Measurements from ENCODE around the gene FCRL5.
A peak's percentile ranks its signal among the peaks of the same experiment; 100 is the strongest.

Gene FCRL5

DNA sequence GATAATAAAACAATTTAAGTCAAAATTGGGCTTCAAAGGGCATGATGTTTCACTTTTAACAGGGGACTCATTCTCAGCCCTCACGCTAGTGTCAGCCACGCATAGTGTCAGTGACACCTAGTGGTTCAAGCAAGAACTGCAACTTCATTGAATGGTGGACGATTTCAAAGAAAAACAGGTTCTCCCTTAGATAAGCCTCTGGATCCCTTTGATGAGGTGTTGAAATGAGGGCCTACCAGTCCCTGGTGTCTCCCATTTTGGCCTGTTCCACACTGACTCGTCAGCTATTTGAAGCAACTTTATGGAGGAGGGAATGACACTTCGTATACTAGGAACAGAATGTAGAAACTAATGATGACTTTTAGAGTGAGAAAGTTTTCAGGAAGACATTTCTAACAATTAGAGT, 56.2 kb downstream of the FCRL5 start:
- Histone ChIP-seq H3K4me2 (ENCODE audit: low read length) (no peak overlapping the region), H2BK12ac (ENCODE audit: low read length) (no peak overlapping the region), H3K79me1 (ENCODE audit: low read length) (no peaks in the 10 kb centered on the region), H4K91ac (ENCODE audit: low read depth, low read length) (no peak overlapping the region), H3K18ac (ENCODE audit: low read length) (no peak overlapping the region), H3K9ac (ENCODE audit: low read length) (no peak overlapping the region), H4K8ac (ENCODE audit: low read depth, low read length) (no peak overlapping the region), H3K4me1 (ENCODE audit: control insufficient read depth in 1 of 2, insufficient read depth in 2 of 2, low read length in 2 of 2) (peaks cover 0 to 2% of the 10 kb centered on the region in 2 experiments), H2AK5ac (ENCODE audit: low read length) (no peak overlapping the region), H3K36me3 (ENCODE audit: control insufficient read depth in 1 of 2, insufficient read depth in 2 of 2, low read length in 2 of 2) (no peaks in the 10 kb centered on the region), H4K12ac (ENCODE audit: low read depth, low read length) (no peak overlapping the region), H3K4ac (ENCODE audit: low read depth, low read length) (no peak overlapping the region), H3K23ac (ENCODE audit: low read length) (no peak overlapping the region), H3K14ac (ENCODE audit: low read length) (no peak overlapping the region), H2BK5ac (ENCODE audit: low read depth, low read length, poor library complexity) (no peak overlapping the region), H3K79me2 (ENCODE audit: control insufficient read depth, insufficient read depth, low read length, poor library complexity) (no peaks in the 10 kb centered on the region), H3K4me3 (ENCODE audit: low read depth, low read length) (no peak overlapping the region), H2AFZ (ENCODE audit: insufficient read depth, low read length, poor library complexity) (no peak overlapping the region), H3K9me3 (ENCODE audit: insufficient read depth, low read depth, low read length) (no peaks in the 10 kb centered on the region), H3K27me3 (ENCODE audit: insufficient read depth, low read length) (no peaks in the 10 kb centered on the region), H2BK120ac (ENCODE audit: insufficient read depth, low read length, poor library complexity) (no peak overlapping the region), H3K27ac (ENCODE audit: low read depth, low read length) (no peak overlapping the region)
- peak; percentile 67 to 90 for DNase-seq
- WGBS (ENCODE audit: extremely low coverage, insufficient coverage, insufficient read length) = no CpG with 5 or more reads among the region's 5 CpGs

DNA sequence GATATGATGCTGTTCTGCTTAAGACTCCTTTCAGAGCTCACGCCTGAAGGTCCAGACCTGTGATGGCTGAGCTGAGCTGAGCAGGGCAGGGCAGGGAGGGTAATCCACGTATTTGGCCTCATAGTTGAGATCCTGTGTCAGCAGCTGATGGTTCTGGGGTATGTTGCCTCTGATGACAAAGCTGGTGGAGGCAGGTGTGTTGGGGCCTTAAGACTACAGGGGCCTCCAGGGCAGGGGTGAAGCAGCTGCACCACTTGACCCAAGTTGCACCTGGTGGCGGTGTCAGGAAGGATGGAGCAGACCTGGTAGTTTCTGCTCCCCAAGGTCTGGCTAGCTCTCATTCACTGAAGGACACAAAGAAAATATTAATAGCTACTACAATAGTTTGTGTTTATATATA, 57.0 kb downstream of the FCRL5 start:
- no peak overlapping the region for H2AK5ac ChIP-seq (ENCODE audit: low read length)
- H3K79me2 ChIP-seq (ENCODE audit: control insufficient read depth, insufficient read depth, low read length, poor library complexity) = no peaks in the 10 kb centered on the region
- H3K18ac ChIP-seq (ENCODE audit: low read length) = no peak overlapping the region
- H2BK5ac ChIP-seq (ENCODE audit: low read depth, low read length, poor library complexity) = no peak overlapping the region
- H3K27ac ChIP-seq (ENCODE audit: low read depth, low read length) = no peak overlapping the region
- H4K12ac ChIP-seq (ENCODE audit: low read depth, low read length) = no peak overlapping the region
- no peak overlapping the region for H2AFZ ChIP-seq (ENCODE audit: insufficient read depth, low read length, poor library complexity)
- H4K91ac ChIP-seq (ENCODE audit: low read depth, low read length) = no peak overlapping the region
- no peaks in the 10 kb centered on the region for H3K9me3 ChIP-seq (ENCODE audit: insufficient read depth, low read depth, low read length)
- H3K23ac ChIP-seq (ENCODE audit: low read length) = no peak overlapping the region
- H3K4me1 ChIP-seq (ENCODE audit: control insufficient read depth in 1 of 2, insufficient read depth in 2 of 2, low read length in 2 of 2) = peaks cover 0 to 2% of the 10 kb centered on the region in 2 experiments
- no peaks in the 10 kb centered on the region for H3K36me3 ChIP-seq (ENCODE audit: control insufficient read depth in 1 of 2, insufficient read depth in 2 of 2, low read length in 2 of 2)
- no peak overlapping the region for H3K9ac ChIP-seq (ENCODE audit: low read length)
- H2BK12ac ChIP-seq (ENCODE audit: low read length) = no peak overlapping the region
- no peaks in the 10 kb centered on the region for H3K27me3 ChIP-seq (ENCODE audit: insufficient read depth, low read length)
- H3K4me2 ChIP-seq (ENCODE audit: low read length) = no peak overlapping the region
- H4K8ac ChIP-seq (ENCODE audit: low read depth, low read length) = no peak overlapping the region
- no peaks in the 10 kb centered on the region for H3K79me1 ChIP-seq (ENCODE audit: low read length)
- no peak overlapping the region for H3K4me3 ChIP-seq (ENCODE audit: low read depth, low read length)
- no peak for DNase-seq
- no peak overlapping the region for H2BK120ac ChIP-seq (ENCODE audit: insufficient read depth, low read length, poor library complexity)
- H3K4ac ChIP-seq (ENCODE audit: low read depth, low read length) = no peak overlapping the region
- H3K14ac ChIP-seq (ENCODE audit: low read length) = no peak overlapping the region
- WGBS (ENCODE audit: extremely low coverage, insufficient coverage, insufficient read length) = no CpG with 5 or more reads among the region's 3 CpGs

DNA sequence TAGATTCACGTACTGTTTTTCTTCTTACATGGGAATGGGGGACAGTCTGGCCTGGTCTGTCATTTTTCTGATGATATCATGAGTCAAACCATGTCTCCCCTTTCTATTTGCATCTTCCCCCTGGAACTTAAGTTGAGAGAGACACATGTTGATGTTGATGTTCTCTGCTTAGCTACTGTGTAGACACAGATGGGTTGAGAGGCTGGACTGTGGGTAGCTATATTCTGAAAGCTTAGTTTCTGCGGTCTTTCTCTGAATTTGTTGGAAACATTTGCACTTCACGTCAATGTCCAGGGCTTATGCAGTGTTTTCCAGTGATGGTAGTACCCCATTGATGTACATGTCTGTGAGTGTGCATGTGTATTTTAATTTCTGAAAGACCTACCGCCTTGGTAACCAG, 58.2 kb downstream of the FCRL5 start:
- Histone ChIP-seq H4K91ac (ENCODE audit: low read depth, low read length) (no peak overlapping the region), H4K8ac (ENCODE audit: low read depth, low read length) (no peak overlapping the region), H3K79me2 (ENCODE audit: control insufficient read depth, insufficient read depth, low read length, poor library complexity) (no peaks in the 10 kb centered on the region), H3K4ac (ENCODE audit: low read depth, low read length) (no peak overlapping the region), H3K23ac (ENCODE audit: low read length) (no peak overlapping the region), H2BK12ac (ENCODE audit: low read length) (no peak overlapping the region), H3K27me3 (ENCODE audit: insufficient read depth, low read length) (no peaks in the 10 kb centered on the region), H2AK5ac (ENCODE audit: low read length) (no peak overlapping the region), H3K4me2 (ENCODE audit: low read length) (no peak overlapping the region), H3K4me3 (ENCODE audit: low read depth, low read length) (no peak overlapping the region), H3K14ac (ENCODE audit: low read length) (no peak overlapping the region), H3K18ac (ENCODE audit: low read length) (no peak overlapping the region), H2BK5ac (ENCODE audit: low read depth, low read length, poor library complexity) (no peak overlapping the region), H4K12ac (ENCODE audit: low read depth, low read length) (no peak overlapping the region), H3K9me3 (ENCODE audit: insufficient read depth, low read depth, low read length) (no peaks in the 10 kb centered on the region), H2AFZ (ENCODE audit: insufficient read depth, low read length, poor library complexity) (no peak overlapping the region), H3K27ac (ENCODE audit: low read depth, low read length) (no peak overlapping the region), H3K36me3 (ENCODE audit: control insufficient read depth in 1 of 2, insufficient read depth in 2 of 2, low read length in 2 of 2) (no peaks in the 10 kb centered on the region), H3K79me1 (ENCODE audit: low read length) (no peaks in the 10 kb centered on the region), H3K4me1 (ENCODE audit: control insufficient read depth in 1 of 2, insufficient read depth in 2 of 2, low read length in 2 of 2) (peaks cover 0 to 2% of the 10 kb centered on the region in 2 experiments), H2BK120ac (ENCODE audit: insufficient read depth, low read length, poor library complexity) (no peak overlapping the region), H3K9ac (ENCODE audit: low read length) (no peak overlapping the region)
- DNase-seq = no peak
- WGBS (ENCODE audit: extremely low coverage, insufficient coverage, insufficient read length) = no CpG with 5 or more reads among the region's 4 CpGs

- Histone ChIP-seq H2BK12ac (ENCODE audit: low read length) (no peak overlapping the region), H3K4ac (ENCODE audit: low read depth, low read length) (no peak overlapping the region), H4K12ac (ENCODE audit: low read depth, low read length) (no peak overlapping the region), H3K36me3 (ENCODE audit: control insufficient read depth in 1 of 2, insufficient read depth in 2 of 2, low read length in 2 of 2) (no peaks in the 10 kb centered on the region), H3K4me3 (ENCODE audit: low read depth, low read length) (no peak overlapping the region), H4K91ac (ENCODE audit: low read depth, low read length) (no peak overlapping the region), H2BK120ac (ENCODE audit: insufficient read depth, low read length, poor library complexity) (no peak overlapping the region), H3K79me2 (ENCODE audit: control insufficient read depth, insufficient read depth, low read length, poor library complexity) (no peaks in the 10 kb centered on the region), H3K14ac (ENCODE audit: low read length) (no peak overlapping the region), H2AK5ac (ENCODE audit: low read length) (no peak overlapping the region), H2AFZ (ENCODE audit: insufficient read depth, low read length, poor library complexity) (no peak overlapping the region), H3K9me3 (ENCODE audit: insufficient read depth, low read depth, low read length) (no peaks in the 10 kb centered on the region), H3K23ac (ENCODE audit: low read length) (no peak overlapping the region), H3K18ac (ENCODE audit: low read length) (no peak overlapping the region), H3K9ac (ENCODE audit: low read length) (no peak overlapping the region), H3K4me1 (ENCODE audit: control insufficient read depth in 1 of 2, insufficient read depth in 2 of 2, low read length in 2 of 2) (no peaks in the 10 kb centered on the region), H3K4me2 (ENCODE audit: low read length) (no peak overlapping the region), H3K27me3 (ENCODE audit: insufficient read depth, low read length) (no peaks in the 10 kb centered on the region), H3K79me1 (ENCODE audit: low read length) (no peaks in the 10 kb centered on the region), H4K8ac (ENCODE audit: low read depth, low read length) (no peak overlapping the region), H3K27ac (ENCODE audit: low read depth, low read length) (no peak overlapping the region), H2BK5ac (ENCODE audit: low read depth, low read length, poor library complexity) (no peak overlapping the region)
- DNase-seq = peak; percentile 73 to 91
- WGBS (ENCODE audit: extremely low coverage, insufficient coverage, insufficient read length) = no CpG with 5 or more reads among the region's 14 CpGs
Measured at GRCh38 chr1:157490467-157491165, 61.7 kb downstream of the FCRL5 start.
